Mucosa of rectum (tissue), 2 donors: Measurements from ENCODE around the gene LY6G5C.

ENCODE experiments used
- H3K27ac ChIP-seq, 2 donors: one replicate each; pipeline ENCODE4 v1.7.0; 2013; ENCODE audit warnings: inconsistent platforms in 2 of 2, low read depth in 2 of 2, low read length in 2 of 2
- H3K27me3 ChIP-seq, 2 donors: one replicate each; pipeline ENCODE4 v1.7.0; 2013; ENCODE audit warnings: low read length in 2 of 2; ENCODE audit not compliant: control insufficient read depth in 2 of 2, insufficient read depth in 2 of 2
- H3K36me3 ChIP-seq, 2 donors: one replicate each; pipeline ENCODE4 v1.7.0; 2013; ENCODE audit warnings: low read length in 2 of 2; ENCODE audit not compliant: control insufficient read depth in 2 of 2, insufficient read depth in 2 of 2
- H3K4me1 ChIP-seq, 2 donors: one replicate each; pipeline ENCODE4 v1.7.0; 2013; ENCODE audit warnings: low read length in 2 of 2, mild to moderate bottlenecking in 1 of 2; ENCODE audit not compliant: control insufficient read depth in 2 of 2, insufficient read depth in 2 of 2
- H3K4me3 ChIP-seq, 2 donors: one replicate each; pipeline ENCODE4 v1.7.0; 2013; ENCODE audit warnings: low read length in 2 of 2
- H3K9ac ChIP-seq, 2 donors: one replicate each; pipeline ENCODE4 v1.7.0; 2013; ENCODE audit warnings: low read length in 2 of 2, low read depth in 1 of 2, mild to moderate bottlenecking in 1 of 2
- H3K9me3 ChIP-seq, 2 donors: one replicate each; pipeline ENCODE4 v1.7.0; 2013; ENCODE audit warnings: low read length in 2 of 2; ENCODE audit not compliant: control insufficient read depth in 2 of 2
- donor health status: healthy.
- donor health status: Normal muscosa, but diverticular disease.

The LY6G5C gene

GRCh38 chr6:31629014-31629413 is 51.9 kb downstream of the LY6G5C start:
- no peaks in the 10 kb centered on the region for H3K4me1 ChIP-seq
- no peak overlapping the region for H3K4me3 ChIP-seq
- H3K9me3 ChIP-seq, result no peaks in the 10 kb centered on the region
- no peak overlapping the region for H3K9ac ChIP-seq
- peaks cover 74 to 90% of the 10 kb centered on the region in 2 donors for H3K36me3 ChIP-seq
- H3K27ac ChIP-seq, result no peak overlapping the region
- H3K27me3 ChIP-seq, result no peaks in the 10 kb centered on the region

- no peak overlapping the region for H3K9ac ChIP-seq
- H3K36me3 ChIP-seq, result peaks cover 68 to 90% of the 10 kb centered on the region in 2 donors
- no peaks in the 10 kb centered on the region for H3K4me1 ChIP-seq
- no peaks in the 10 kb centered on the region for H3K27me3 ChIP-seq
- H3K9me3 ChIP-seq, result no peaks in the 10 kb centered on the region
- H3K4me3 ChIP-seq, result no peak overlapping the region
- no peak overlapping the region for H3K27ac ChIP-seq
These were observed 53.1 kb downstream of the LY6G5C start for GRCh38 chr6:31627690-31628287.

GRCh38 chr6:31626952-31627351 is 53.9 kb downstream of the LY6G5C start:
- no peaks in the 10 kb centered on the region for H3K27me3 ChIP-seq
- H3K9me3 ChIP-seq, result no peaks in the 10 kb centered on the region
- H3K4me3 ChIP-seq, result no peak overlapping the region
- H3K36me3 ChIP-seq, result peaks cover 65 to 89% of the 10 kb centered on the region in 2 donors
- H3K4me1 ChIP-seq, result peaks cover 4 to 5% of the 10 kb centered on the region in 2 donors
- H3K9ac ChIP-seq, result no peak overlapping the region
- H3K27ac ChIP-seq, result no peak overlapping the region
